ENCODE data around the gene CSTF1.

The CSTF1 gene

DNA sequence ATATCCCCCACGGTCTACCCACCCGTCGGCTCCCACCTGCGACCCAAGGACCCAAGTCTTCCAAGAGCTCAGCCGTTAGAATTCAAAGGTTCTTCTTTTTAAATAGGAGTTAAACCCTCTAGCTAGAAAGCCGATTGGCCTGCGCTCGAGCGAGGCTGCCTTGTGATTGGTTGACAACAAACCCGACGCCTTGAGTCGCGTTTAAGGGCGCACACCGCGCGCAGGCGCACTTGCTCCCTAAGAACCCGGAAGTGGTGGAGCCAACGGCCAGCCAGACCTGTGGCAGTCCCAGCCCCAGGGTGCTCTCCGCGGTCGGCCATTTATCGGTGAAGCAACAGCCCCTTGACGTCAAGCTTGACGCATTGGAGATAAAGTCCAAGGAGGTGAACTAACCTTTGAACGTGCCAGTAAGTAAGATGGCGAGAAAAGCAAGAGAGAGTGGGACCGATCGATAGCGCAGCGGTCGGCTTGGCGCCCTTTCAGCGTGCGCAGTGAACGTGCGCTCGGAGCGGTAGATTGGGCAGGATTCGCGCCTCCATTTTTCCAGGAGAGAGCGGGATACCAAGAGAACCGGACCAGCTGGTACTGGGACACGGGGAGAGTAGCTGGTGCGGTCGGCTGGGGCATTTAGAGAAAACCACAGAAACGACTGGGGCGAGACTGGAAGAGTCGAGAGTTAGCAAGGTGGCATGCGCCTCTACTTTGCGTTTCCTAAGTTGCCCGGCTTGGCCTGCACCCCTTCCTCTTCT is at the start of gene CSTF1, which contains the start of gene AURKA:
TSS of gene CSTF1 (plus strand) at position 514 of the 749 bp plus-strand sequence. CDS start 2,908 bp downstream, outside the sequence.
TSS of gene AURKA (minus strand) at position 84 of the 749 bp plus-strand sequence. CDS start 4,018 bp downstream, outside the sequence.
- DNase-seq, result peak; percentile 98
- in situ Hi-C loops (cut with HindIII; ENCODE audit: low pct_ligation_motif_present, low pct_unique_long_range_greater_than_20kb, low sequenced_read_pairs), result no loop called here

DNA sequence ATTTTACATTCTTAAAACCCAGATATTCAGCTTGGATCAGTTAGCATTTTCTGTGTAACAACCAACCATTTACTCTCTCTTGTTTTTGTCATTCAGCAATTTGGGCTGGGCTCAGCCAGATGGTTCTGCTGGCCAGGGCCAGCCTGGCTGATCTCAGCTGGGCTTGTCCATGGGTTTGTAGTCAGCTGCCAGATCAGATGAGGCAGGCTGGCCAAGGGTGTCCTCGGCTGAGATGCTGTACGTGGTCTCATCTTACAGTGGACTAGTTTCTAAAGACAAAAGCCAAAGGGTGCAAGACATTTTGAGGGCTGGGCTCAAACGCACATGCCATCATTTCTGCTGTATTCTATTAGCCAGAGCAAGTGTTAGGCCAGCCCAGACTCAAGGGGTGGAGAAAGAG is 49.7 kb upstream of the CSTF1 start:
- in situ Hi-C loops (cut with HindIII; ENCODE audit: low pct_ligation_motif_present, low pct_unique_long_range_greater_than_20kb, low sequenced_read_pairs), result no loop called here
- no peak for DNase-seq

DNA sequence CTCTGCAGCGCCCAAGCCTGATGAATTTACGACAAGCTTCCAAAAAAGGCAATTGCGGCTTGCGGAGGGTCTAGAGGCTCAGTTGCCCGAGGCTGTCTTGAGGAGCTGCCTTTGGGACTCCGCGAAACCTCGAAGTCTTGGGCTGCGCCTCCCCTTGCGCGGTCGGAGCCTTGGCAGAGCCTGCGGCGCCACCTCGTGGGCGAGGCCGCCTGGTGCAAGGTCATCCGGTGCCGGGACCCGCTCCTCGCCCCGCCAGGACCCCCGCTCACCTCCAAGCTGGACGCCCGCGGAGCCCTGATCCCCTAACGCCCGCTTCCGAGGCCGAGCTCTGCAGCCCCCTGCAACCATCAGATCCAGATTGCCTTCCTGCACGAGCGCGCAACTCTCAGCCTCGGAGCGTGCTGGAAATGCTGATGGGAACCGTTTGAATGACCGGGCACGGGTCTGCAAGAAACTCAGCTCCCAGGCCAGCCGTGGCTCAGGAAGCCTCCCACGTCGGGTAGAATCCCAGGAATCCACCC is 48.5 kb upstream of the CSTF1 start:
- in situ Hi-C loops (cut with HindIII; ENCODE audit: low pct_ligation_motif_present, low pct_unique_long_range_greater_than_20kb, low sequenced_read_pairs), result no loop called here
- DNase-seq, result peak; percentile 12

DNA sequence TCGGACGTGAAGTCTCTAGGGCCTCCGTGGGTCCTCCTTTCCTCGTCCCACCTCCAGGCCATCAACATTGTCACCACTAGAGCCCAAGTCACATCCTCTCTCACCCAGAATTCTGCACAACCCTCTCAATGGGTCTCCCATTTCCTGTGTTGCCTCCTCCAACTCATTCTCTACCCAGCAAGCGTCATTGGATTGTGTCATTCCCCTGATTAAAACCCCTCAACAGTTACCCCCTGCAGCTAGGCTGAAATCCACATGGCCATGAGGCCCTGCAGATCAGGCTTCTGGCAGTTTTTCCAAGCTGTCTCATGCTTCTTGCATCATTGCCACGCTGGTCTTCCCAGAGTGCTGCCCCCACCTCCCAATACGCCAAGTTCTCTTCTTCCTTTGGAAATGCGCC is 46.5 kb upstream of the CSTF1 start:
- in situ Hi-C loops (cut with HindIII; ENCODE audit: low pct_ligation_motif_present, low pct_unique_long_range_greater_than_20kb, low sequenced_read_pairs), result no loop called here
- DNase-seq, result no peak

DNA sequence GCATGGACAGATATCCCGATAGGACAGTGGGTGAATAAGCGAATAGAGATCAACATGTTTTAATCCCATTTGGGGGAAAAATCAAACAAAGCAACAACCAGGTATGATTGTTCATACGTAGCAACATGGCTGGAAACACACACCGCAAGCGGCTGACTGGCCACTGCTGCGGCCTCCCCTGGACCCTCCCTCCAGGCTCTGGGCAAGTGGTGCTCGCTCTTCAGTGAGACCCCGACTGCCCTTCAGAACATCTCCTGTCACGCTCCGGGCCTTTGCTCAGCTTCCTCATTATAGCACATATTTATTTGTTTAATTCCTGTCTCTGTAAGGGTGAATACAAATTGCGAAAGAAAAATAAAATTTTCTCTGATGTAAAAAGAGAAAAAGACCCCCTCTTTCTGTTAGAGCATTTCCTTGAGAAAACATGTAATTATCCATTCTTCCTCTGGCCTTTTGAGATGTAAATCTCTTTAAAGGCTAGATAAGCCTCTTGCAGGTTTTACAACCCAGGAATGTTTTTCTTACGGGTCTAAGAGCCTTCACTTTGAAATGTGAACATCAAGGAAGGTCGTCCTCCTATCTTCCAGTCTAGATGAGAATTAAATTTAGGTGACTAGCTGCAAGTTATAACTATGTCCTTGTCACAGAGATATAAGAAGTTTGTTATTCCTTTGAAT is 44.7 kb upstream of the CSTF1 start:
- in situ Hi-C loops (cut with HindIII; ENCODE audit: low pct_ligation_motif_present, low pct_unique_long_range_greater_than_20kb, low sequenced_read_pairs), result no loop called here
- DNase-seq, result no peak

DNA sequence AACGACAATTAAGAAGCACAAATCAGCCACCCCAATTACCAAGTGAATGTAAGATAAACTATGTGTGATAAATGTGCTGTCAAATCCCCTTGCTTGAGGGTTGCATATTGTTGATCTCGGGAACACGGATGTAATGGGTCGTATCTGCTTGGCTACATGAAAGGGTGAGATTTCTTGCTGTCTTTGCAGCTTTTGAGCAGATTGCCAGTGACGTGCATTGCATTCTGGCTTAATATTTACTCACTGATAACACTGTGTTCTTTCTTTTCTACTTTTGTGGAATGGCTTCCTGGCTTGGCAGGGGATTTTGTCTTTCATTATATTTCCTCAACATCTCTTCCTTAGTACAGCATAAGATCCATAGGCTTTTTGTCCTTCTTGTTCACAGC is 44.1 kb upstream of the CSTF1 start:
- in situ Hi-C loops (cut with HindIII; ENCODE audit: low pct_ligation_motif_present, low pct_unique_long_range_greater_than_20kb, low sequenced_read_pairs), result no loop called here
- DNase-seq, result no peak

DNA sequence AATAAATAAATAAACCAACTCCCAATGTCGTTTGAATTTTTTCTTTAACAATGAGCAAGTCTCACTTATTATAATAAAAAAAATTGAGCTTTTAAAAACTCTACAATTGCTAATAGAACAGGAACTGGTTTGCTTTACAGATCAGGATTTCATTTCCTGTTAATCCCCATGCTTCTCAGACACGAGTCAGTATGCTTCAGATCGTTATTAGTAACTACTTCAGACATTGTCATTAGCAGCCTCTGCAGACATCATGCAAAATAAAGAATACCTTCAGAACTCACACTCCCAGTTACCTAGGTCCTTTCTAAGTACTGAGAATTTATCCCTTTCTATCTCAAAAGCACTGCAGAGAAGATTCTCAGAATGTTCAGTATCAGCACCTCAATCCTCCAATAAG is 43.7 kb upstream of the CSTF1 start:
- no peak for DNase-seq
- in situ Hi-C loops (cut with HindIII; ENCODE audit: low pct_ligation_motif_present, low pct_unique_long_range_greater_than_20kb, low sequenced_read_pairs), result no loop called here

DNA sequence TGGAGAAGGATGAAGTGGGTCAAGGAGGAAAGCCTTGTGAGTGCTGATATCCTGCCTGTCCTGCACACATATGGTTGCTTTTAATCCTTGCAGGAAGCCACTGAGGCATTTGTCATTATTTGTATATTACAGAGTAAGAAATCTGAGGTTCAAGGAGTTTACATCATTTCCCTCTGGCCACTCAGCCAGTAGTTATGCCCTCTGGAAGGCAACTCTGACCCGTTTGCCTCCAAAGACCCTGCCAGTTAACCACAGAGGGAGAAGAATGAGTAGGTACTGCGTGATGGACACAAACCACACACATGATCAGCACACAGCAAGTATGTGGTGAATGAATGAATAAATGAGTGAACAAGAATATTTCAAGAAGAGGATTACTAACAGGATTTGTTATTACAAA is 41.6 kb upstream of the CSTF1 start:
- in situ Hi-C loops (cut with HindIII; ENCODE audit: low pct_ligation_motif_present, low pct_unique_long_range_greater_than_20kb, low sequenced_read_pairs), result no loop called here
- DNase-seq, result no peak

DNA sequence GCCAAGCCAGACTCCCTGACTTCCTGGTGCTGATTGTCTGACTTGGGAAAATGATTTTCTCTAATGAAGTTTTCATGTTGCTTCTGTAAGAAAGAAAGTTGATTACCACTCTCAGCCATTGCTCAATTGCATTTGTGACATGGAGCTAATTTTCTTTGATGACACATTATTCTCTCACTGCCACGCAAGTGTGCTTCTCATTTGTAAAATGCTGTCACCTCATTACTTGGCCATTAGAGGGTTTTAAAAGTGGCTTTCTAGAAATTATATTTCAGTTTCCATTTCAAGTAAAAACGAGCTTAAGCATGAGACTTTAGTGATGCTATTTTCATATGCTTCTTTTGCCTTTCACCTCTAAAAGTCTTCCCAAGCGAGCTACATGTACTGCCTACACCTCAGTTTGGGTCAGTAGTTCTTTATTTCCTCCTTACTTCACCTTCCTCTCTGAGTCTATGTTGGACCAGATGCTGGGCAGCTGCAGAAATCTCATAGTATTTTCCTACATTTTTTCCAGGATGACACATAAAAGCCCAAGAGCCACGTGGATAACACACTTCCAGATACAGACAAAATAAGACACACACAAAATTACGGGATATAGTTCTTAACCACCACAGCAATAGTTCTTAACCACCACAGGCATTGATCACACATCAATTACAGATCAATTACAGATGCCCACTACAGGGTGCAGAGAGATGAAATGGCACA is 39.9 kb upstream of the CSTF1 start:
- in situ Hi-C loops (cut with HindIII; ENCODE audit: low pct_ligation_motif_present, low pct_unique_long_range_greater_than_20kb, low sequenced_read_pairs), result no loop called here
- no peak for DNase-seq

DNA sequence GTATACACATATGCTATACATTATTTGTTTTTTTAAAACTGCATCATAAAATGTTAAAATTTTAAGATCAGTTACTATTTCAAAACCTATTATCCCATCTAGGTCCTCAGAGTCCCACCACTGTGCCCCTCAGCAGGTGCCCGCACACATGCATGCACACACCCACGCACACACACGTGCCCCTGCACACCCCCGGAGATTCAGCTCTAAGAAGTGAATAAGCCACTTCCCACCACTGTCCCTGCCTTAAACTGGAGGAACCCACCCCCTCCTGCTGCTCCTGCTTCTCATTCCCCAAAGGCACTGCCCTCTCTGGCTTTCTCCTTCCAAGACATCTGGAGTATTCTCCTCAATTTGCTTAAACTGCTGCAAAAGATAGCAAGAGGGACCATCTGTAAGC is 39.1 kb upstream of the CSTF1 start:
- in situ Hi-C loops (cut with HindIII; ENCODE audit: low pct_ligation_motif_present, low pct_unique_long_range_greater_than_20kb, low sequenced_read_pairs), result no loop called here
- no peak for DNase-seq

DNA sequence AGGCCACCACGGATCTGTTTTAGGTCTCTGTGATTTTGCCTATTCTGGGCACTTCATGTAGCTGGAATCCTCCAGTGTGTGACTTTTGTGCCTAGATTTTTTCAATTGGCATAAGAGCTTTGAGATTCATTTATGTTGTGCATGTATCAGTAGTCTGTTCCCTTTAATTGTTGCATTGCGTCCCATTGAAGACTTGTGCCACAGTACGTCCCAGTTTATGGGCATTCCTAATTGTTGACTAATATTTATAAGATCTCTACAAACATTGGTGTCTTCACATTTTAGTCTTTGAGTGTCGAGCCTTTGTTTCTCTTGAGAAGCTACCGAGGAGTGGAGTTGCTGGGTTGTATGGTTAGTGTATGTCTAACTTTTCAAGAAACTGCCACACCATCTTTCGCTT is 34.4 kb upstream of the CSTF1 start:
- no peak for DNase-seq
- in situ Hi-C loops (cut with HindIII; ENCODE audit: low pct_ligation_motif_present, low pct_unique_long_range_greater_than_20kb, low sequenced_read_pairs), result no loop called here

DNA sequence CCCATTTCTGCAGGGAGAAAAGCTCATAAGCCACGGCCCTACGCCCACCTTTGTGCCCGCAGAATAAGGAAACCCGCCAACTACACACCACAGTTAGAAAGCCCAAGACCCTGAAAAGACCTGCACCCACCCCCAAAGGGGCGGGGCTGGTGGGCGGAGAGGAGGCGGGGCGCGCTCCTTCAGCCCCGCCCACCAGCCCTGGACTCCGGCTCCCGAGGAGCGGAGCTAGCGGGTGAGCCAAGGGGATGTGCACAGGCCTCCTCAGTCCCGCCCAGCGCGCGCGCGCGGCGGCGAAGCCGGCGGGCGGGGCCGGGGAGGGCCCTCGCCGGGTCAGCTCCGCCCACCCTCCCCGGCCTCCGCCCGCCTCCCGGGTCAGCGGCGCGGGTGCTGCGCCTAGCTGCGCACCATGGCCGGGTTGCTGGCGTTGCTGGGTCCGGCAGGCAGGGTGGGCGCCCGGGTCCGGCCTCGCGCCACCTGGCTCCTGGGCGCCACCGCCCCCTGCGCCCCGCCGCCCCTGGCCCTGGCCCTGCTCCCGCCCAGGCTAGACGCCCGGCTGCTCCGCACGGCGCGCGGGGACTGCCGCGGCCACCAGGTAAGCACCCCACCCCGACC is 33.7 kb upstream of the CSTF1 start, which contains the start of gene FAM210B:
TSS of gene FAM210B (plus strand) at position 375 of the 612 bp plus-strand sequence. CDS start at position 407, 32 bp downstream.
- peak; percentile 87 for DNase-seq
- in situ Hi-C loops (cut with HindIII; ENCODE audit: low pct_ligation_motif_present, low pct_unique_long_range_greater_than_20kb, low sequenced_read_pairs), result no loop called here

DNA sequence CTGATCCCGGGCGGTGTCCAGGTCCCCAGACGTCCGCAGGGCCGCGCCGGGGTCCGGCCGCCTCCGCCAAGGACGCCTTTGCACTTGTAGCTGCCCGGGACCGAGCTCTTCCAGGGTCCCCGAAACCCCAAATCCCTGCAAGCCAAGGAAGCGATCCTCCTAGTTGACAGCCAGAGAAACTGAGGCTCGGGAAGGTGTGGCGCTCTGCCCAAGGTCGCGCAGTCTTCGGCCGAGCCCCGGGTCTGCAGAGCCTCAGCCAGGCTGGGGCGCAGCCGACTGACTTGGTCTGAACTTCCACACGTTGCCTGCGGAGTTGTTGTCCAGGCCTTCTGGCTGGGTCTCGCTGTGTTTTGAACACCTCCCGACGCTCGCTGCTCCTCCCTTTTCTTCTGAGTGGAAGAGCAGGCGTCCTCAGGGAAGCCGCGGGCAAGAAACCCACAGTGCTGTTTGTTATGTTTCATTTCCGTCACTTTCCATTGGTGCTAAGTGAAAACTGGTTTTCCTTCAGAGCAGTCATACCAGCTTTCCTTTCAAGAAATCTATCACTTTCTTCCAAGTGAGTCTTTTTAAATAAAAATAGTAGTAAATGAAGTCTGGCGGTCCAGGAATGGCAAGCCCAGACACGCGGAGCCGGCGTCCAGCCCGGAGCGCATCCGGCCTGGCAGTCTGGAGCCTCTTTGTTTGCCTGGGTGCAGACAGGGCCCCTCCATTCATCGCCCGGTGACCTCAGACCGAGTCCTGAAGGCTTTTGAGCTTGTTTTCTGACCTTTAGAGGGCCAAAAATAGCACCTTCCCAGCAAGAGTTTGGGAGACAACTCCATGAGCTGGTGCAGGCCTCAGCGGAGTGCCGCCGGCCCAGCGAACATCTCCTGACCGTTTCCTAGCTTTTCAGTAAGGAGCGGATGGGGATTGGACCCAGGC is 33.0 kb upstream of the CSTF1 start:
- in situ Hi-C loops (cut with HindIII; ENCODE audit: low pct_ligation_motif_present, low pct_unique_long_range_greater_than_20kb, low sequenced_read_pairs), result no loop called here

DNA sequence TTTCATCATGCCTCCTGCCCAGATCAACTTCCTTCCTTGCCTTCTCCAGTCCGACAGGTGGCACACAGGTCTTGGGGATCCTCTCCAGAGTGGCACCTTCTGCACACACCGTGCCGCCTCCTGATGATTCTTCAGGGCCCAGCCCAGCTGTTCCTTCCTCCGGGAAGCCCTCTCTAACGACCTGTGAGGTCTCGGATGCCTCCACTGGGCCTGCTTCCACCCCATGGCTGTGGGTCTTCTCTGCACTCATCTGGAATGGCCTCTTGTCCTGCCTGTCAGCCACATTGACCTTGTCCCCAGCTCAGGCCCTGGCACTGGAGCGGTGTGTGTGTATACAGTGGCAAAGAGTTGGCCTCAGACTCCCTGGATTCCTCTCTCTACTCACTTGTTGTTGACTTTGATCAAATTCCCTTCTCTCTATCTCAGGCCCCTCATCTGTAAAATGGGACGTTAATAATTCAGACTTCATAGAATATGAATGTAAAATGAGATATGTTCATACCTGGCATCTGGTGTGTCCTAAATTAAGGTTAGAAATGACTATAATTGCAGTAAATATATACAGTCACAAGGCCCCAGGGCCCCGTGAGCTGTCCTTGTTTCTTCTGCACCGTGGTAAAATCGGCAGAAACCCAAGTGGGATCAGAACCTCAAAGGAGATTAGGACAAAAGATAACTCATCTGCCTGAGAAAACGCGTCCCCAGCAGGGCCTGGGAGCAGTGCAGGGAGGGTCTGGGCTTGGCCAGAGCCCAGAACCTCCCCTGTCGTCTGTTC is 32.1 kb upstream of the CSTF1 start:
- no peak for DNase-seq
- in situ Hi-C loops (cut with HindIII; ENCODE audit: low pct_ligation_motif_present, low pct_unique_long_range_greater_than_20kb, low sequenced_read_pairs), result no loop called here

More for the DNA sequence above, 33.0 kb upstream of the CSTF1 start:
- peak; percentile 49 for DNase-seq

DNA sequence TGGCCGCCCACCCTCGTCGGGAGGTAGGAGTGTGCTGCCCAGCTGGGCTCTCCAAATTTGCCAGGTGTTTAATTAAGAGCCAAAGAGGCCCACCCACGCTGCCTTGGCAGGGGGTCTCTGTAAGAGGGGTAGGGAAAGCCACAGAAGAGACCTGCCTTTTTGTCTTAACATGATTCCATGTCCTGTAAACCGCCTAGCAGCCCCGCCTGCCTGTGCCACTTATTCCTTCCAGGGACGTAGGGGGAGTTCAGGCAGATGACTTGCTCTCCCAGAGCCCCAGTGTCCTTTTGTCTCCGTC is 31.6 kb upstream of the CSTF1 start:
- in situ Hi-C loops (cut with HindIII; ENCODE audit: low pct_ligation_motif_present, low pct_unique_long_range_greater_than_20kb, low sequenced_read_pairs), result no loop called here
- no peak for DNase-seq

DNA sequence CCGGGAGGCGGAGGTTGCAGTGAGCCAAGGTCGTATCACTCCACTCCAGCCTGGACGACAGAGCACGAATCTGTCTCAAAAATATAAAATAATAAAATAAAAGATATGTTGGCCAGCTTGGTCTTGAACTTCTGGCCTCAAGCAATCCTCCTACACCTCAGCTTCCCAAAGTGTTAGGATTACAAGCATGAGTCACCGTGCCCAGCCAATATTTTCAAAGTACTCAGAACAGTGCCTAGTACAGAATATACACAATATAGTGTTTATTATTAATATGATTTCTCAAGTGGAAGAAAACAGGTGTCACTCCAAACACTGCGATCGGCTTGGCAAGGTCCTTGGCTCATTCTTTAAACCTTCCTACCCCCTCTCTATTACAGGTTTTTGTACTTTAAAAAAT is 30.5 kb upstream of the CSTF1 start:
- DNase-seq, result no peak
- in situ Hi-C loops (cut with HindIII; ENCODE audit: low pct_ligation_motif_present, low pct_unique_long_range_greater_than_20kb, low sequenced_read_pairs), result no loop called here

DNA sequence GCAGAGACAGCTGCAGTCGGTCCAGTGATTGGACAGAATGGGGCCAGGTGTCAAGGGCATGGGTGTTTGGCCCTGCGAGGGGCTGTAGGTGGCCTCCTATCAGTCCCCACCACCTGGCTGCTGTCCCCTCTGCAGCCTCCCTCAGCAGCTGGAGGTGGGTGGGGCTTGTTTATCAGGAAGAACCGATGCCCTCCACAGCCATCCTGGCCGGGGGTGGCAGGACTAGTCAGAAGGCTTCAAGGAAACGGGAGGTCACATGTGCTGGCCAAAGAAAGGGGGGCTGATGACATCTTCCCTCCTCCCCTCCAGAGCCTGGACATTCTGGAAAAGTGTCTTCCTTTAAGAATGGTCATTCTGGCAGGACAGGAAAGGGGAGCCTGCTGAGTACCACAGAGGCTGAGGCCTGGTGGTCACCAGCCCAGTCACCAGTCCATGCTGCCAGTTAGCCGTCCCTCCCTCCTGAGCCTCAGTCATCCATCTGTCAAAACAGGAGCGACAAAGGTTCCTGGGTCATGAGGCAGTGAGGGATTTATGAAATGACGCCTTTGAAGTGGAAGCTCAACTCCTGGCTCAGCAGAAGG is 29.5 kb upstream of the CSTF1 start:
- in situ Hi-C loops (cut with HindIII; ENCODE audit: low pct_ligation_motif_present, low pct_unique_long_range_greater_than_20kb, low sequenced_read_pairs), result no loop called here
- no peak for DNase-seq
